Measurements from ENCODE around the gene TOPBP1. TPM values are rescaled to one million over a fixed set of nuclear protein-coding genes. Genes with fewer than 3 reads are reported as not detected.
A peak's percentile ranks its signal among the peaks of the same experiment; 100 is the strongest.
"Not testable (repeated sequence)": the region's sequence is repeated elsewhere in the genome, so short reads cannot be mapped to it uniquely, and the experiment has no call there.

Gene TOPBP1
- total RNA-seq, 1 donor from 2014 or later, result 39.6 TPM

GRCh38 chr3:133674290-133674919, 12.7 kb upstream of the TOPBP1 start:
- DNase-seq, result no peak

- DNase-seq, result no peak
These were observed 12.0 kb upstream of the TOPBP1 start for GRCh38 chr3:133673746-133674145.

DNA sequence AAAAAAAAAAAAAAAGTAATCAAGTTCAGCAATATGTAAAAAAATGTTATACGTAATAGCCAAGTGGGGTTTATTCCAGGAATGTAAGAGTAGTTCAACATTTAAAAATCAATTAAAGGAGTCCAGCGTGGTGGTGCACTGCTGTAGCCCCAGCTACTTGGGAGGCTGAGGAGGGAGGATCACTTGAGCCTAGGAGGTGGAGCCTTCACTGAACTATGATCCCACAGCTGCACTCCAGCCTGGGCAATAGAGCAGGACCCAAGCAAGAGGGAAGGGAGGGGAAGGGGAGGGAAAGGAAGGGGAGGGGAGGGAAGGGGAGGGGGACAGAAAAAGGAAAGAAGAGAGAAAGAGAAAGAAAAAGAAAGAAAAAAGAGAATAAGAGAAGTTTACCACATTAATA, 10.7 kb upstream of the TOPBP1 start:
- DNase-seq, result no peak

- no peak for DNase-seq
These were observed 8.8 kb upstream of the TOPBP1 start for GRCh38 chr3:133670525-133670995.

GRCh38 chr3:133669949-133670524, 8.3 kb upstream of the TOPBP1 start:
- DNase-seq, result no peak

DNA sequence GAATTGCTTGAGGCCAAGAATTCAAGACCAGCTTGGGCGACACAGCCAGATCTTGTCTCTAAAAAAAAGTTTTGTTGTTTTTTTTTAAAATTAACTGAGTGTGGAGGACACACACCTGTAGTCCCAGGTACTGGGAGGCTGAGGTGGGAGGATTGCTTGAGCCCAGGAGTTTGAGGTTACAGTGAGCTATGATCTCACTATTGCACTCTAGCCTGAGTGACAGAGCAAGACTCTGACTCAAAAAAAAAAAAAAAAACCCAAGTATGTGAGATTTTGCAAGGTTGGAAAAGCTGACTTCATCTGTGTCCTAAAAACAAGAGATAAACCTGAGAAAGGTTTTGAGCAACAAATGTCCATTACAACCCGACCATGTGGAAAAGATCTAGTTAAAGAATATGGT, 5.4 kb upstream of the TOPBP1 start:
- no peak for DNase-seq

DNA sequence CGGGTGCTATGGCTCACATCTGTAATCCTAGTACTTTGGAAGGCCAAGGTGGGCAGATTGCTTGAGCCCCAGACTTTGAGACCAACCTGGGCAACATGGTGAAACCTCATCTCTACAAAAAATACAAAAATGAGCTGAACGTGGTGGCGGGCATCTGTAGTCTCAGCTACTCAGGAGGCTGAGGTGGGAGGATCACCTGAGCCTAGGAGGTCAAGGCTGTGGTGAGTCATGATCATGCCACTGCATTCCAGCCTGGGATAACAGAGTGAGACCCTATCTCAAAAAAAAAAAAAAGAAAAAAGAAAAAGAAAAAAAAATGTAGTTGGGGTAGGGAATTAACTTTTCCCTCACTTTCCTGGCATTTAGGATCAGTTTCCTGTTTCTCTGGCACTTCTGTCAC, 3.4 kb upstream of the TOPBP1 start:
- DNase-seq, result not testable (repeated sequence)

GRCh38 chr3:133663569-133664313, 2.0 kb upstream of the TOPBP1 start:
- peak; percentile 16 for DNase-seq

- peak; percentile 34 for DNase-seq
These were observed 524 bp upstream of the TOPBP1 start for GRCh38 chr3:133662278-133662651.

DNA sequence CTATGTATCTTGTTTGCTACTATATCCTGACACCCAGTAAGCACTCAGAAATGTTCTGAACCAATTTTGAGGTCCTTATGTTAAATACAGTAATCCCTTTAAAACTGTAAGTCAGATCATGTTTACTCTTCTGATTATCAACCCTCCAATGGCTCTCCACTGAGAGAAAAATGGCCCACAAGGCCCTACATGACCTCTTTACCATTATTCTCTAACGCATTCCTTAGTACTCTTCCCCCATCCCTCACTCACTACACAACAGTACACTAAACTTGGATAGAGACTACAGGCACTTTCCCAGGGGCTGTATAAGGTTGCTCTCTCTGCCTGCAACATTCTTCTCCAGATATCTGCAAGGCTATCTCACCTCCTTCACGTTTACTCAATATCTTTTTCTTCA, 1.9 kb downstream of the TOPBP1 start:
- DNase-seq, result no peak

DNA sequence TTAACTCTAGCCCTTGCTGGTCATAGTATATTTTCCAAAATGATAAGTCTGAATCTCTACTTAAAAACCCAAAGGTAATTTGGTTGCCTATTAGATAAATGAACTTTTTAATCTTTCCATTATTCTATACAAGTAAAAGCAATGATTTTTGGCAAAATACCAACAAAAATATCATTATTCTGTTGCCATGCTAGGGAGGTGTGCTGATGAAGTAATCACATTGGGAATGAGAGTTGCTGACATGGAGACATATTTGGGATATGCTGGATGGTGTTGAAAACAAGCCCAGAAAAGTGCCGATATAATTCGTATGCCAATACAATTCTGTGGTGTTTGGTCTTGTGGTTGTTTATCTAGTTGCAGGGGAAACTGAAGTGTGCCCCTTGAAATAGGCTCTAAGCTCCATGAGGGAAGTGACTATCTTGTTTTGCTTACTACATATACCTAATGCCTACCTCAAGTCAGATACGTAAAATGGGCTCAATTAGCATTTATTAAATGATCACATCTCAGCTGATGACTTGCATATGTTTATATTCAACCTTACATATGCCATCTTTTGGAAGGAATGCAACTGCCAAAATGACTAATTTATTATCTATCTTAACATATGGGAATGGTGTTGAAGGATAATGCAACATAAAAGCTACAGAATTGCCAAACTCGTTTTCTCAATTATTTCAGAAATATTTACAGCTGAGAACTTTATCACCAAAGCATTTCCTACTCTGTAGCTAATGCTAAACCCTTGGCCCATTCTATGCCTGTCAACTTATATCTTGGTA, 5.8 kb downstream of the TOPBP1 start:
- DNase-seq, result no peak

GRCh38 chr3:133649486-133650068, 12.2 kb downstream of the TOPBP1 start:
- DNase-seq, result no peak

- no peak for DNase-seq
These were observed 17.0 kb downstream of the TOPBP1 start for GRCh38 chr3:133644768-133645167.

- DNase-seq, result no peak
These were observed 18.1 kb downstream of the TOPBP1 start for GRCh38 chr3:133643611-133644010.

DNA sequence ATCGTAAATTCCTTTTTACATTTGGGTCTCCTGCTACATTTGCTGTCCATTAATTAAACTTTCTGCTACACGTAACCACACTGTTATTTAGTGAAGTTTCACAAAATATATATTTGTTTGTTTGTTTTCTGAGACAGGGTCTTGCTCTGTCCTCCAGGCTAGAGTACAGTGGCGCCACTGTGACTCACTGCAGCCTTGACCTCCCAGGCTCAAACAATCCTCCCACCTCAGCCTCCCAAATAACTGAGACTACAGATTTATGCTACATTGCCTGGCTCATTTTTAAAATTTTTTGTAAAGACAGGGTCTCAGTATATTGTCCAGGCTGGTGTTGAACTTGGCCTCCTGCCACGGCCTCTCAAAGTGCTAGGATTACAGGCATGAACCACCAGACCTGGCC, 20.5 kb downstream of the TOPBP1 start:
- DNase-seq, result no peak

DNA sequence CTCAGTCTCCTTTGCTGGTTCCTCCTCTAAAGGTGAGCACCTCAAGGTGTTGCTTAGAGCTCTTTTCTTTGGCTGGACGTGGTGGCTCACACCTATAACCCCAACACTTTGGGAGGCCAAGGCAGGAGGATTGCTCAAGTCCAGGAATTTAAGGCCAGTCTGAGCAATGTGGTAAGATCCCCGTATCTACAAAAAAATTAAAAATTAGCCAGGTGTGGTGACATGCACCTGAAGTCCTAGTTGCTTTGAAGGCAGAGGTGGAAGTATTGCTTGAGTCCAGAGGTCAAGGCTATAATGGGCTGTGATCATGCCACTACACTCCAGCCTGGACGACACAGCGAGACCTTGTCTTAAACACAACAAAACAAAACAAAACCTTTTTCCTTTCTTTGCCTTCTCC, 28.3 kb downstream of the TOPBP1 start:
- no peak for DNase-seq

DNA sequence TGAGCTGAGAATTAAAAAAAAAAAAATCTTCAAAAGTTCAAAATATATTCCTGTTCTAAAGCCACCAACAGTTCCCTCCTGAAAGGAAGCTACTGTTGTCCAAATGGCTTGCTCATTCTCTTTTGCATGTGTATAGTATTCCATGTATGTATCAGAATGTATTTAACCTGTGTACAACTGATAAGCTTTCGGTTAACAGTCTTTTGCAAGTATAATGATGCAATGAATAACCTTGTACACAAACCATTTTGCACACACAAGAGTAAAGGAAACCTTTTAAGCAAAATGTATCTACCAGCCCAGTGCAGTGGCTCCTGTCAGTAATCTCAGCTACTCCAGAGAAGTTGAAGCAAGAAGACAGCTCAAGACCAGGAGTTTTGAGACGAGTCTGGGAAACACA, 32.6 kb downstream of the TOPBP1 start:
- no peak for DNase-seq

DNA sequence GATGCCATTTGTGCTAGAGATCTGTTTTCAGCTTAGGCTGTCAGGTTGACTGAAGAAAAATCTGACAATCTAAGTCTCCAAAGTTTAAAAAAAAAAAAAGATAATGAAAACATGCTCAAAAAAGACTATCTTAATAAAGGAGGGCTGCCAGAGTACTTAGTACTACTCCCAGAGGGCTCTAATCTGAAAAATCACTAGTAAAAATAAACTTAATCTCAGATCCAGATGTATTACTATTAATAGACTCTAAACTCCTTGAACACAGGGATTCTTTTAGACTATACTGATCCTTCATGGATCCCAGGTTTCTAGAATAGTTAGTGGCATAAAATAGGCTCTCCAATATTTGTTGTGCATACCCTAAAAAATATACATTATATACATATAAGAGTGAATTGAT, 34.0 kb downstream of the TOPBP1 start:
- no peak for DNase-seq

DNA sequence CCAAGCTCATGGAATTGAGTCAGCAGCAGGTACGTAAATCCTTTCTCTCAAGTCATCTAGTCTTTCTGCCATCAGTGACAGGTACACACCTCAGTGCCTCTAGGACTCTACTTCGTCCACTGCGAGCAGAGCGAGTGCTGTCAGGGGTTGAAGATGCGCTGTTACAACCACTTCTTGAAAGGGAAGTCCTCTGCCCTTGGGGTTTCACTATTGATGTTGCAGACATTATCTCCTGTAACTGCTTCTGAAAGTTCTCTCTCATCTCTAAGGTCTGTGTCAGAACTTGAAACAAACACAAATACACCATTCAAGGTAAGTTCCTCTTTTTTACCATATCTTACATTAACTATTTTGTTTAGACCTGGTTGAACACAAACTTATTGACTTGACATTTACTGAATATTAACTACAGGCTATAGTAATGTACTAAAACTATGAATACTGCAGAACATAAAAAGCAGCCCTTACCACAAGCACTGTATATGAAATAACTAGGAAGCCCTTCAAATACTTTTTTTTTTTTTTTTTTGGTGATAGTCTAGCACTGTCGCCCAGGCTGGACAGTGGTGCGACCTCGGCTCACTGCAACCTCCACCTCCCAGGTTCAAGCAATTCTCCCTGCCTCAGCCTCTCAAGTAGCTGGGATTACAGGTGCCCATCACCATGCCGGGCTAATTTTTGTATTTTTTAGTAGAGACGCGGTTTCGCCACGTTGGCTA, 41.5 kb downstream of the TOPBP1 start:
- no peak for DNase-seq

GRCh38 chr3:133611534-133611933, 50.2 kb downstream of the TOPBP1 start:
- no peak for DNase-seq

DNA sequence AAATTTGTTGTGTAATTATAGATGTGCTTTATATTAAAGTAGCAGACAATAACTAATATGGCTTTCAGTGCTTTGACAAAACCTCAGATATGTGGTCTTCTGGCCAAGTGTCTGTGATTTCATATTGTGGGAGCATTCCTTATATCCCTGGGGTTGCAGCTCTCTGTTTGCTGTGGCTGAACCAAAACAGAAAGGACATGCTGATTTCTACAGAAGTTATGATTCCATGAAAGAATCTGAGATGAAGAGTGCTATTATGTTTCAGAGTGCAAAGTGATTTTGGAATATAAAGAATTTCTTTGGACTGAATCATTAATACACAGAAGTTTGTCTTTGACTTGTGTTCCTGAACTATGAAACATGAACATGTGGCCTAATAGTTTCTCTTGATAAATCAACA, 51.7 kb downstream of the TOPBP1 start:
- peak; percentile 1 for DNase-seq

DNA sequence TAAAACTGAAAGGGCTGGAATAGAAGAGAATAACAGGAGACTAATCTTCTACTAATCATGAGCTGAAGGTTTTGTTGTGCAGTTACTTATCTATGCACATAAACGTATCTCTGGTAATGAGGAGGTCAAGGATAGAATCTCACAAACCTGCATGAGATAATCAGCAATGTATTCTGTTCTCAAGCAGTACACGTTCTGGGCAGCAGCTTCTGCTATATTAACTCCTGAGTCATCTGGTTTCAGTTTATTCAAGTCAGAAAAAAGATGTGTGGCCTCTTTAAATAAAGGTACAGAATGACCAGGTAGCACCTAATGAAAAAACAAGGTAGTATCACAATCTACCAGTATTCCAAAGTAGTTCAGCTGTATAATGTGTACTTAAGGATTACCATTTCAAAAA, 53.4 kb downstream of the TOPBP1 start:
- DNase-seq, result no peak

All from skin of body (tissue), 2 donors.